Body of pancreas (tissue), 4 donors: Measurements from ENCODE around the gene SLC12A1. TPM values are rescaled to one million over a fixed set of nuclear protein-coding genes. Genes with fewer than 3 reads are reported as not detected.
A peak's percentile ranks its signal among the peaks of the same experiment; 100 is the strongest.

Source experiments
- ATAC-seq: fragments of 150-250 bp; one replicate; pipeline ENCODE4 v1.9.1; 2016
- DNase-seq, 4 donors: peaks; one replicate each; pipeline ENCODE4 v3.0.0-alpha.2; 2019
- H3K27ac ChIP-seq, 4 donors: fragments of 200-600 bp; sonication (generic); 1 replicate in 3 of 4; 2 replicates in 1 of 4; pipeline versions ENCODE4 v1.5.1 to v1.6.1; 2016 to 2019; ENCODE audit warnings: mild to moderate bottlenecking in 1 of 4, mixed read lengths in 1 of 4, moderate library complexity in 1 of 4
- H3K27me3 ChIP-seq, 2 donors: fragments of 200-600 bp; sonication (generic); one replicate each; pipeline ENCODE4 v1.6.0; 2016; ENCODE audit warnings: mild to moderate bottlenecking in 1 of 2
- H3K36me3 ChIP-seq, 2 donors: fragments of 200-600 bp; sonication (generic); replicated peaks in 1 of 2; 2 replicates each; pipeline ENCODE4 v1.5.1; 2016; ENCODE audit warnings: low read depth in 2 of 2; ENCODE audit not compliant: insufficient read depth in 1 of 2
- H3K4me1 ChIP-seq: fragments of 200-600 bp; sonication (generic); one replicate; pipeline ENCODE4 v1.6.0; 2016
- H3K4me3 ChIP-seq, 2 donors: fragments of 200-600 bp; sonication (generic); 1 replicate in 1 of 2; 2 replicates in 1 of 2; pipeline ENCODE4 v1.5.1; 2016 to 2019
- H3K9me3 ChIP-seq, 3 donors: fragments of 200-600 bp; sonication (generic); 1 replicate in 2 of 3; 2 replicates in 1 of 3; pipeline ENCODE4 v1.5.1; 2016
- POLR2A ChIP-seq, 3 donors: fragments of 450-650 bp; IDR thresholded peaks; one replicate each; pipeline ENCODE4 v1.6.1; 2016; ENCODE audit warnings: antibody characterized with exemption in 3 of 3, mild to moderate bottlenecking in 2 of 3
- WGBS, 2 donors: methylation state at CpG; one replicate each; pipeline ENCODE4 v1.1.5; 2017; 5-methylcytosine and 5-hydroxymethylcytosine counted together
- intact Hi-C: fragments of 100-400 bp; cut with DNase I; formaldehyde crosslinking; loops from one replicate; pipeline ENCODE4 v1.15.1; 2023
- total RNA-seq, 2 donors: library from RNA; depleted of rRNA; stranded (reverse); fragments of >200 nt; gene quantifications; one replicate each; pipeline ENCODE4 v1.1.0, GENCODE V29; 2016
- TF ChIP-seq, protein P1 (sequence below), 7 experiments: fragments of 450-650 bp in 4 of 7; fragments of 200-600 bp in 3 of 7; sonication (generic) in 3 of 7; IDR thresholded peaks; one replicate each; pipeline ENCODE4 v1.5.1; 2016 to 2019; ENCODE audit warnings: antibody characterized with exemption in 7 of 7

Gene SLC12A1
- total RNA-seq, 2 donors from 2014 or later: not detected

DNA sequence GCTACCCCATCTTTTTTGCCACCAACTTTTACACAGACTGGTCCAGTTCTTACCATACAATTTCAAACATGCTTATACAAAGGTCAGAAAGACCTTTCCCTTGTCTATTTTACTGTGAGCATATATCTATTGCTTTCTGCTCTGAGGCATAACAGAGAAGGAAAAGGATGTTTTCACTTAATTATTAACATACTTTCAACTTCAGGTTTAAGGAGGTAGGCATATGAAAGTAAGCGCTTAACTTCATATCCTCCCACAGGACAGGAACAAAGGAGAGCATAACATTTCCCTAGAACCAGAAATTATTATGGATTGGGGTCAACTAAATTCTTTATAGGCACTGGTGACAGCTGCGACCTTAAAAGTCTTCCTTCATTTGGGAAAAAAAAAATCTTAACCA is 29.1 kb upstream of the SLC12A1 start:
- intact Hi-C loops: no loop called here
- Histone ChIP-seq H3K27ac (peak overlapping the region in 2 of 4 donors; percentile 81 to 83), H3K4me1 (peaks cover 9% of the 10 kb centered on the region), H3K9me3 (no peaks in the 10 kb centered on the region), H3K36me3 (no peaks in the 10 kb centered on the region), H3K4me3 (no peak overlapping the region), H3K27me3 (no peaks in the 10 kb centered on the region)
- WGBS, 2 donors: 59 to 61% methylated on average over 2 of the region's 2 CpGs
- TF ChIP-seq, protein P1, sequence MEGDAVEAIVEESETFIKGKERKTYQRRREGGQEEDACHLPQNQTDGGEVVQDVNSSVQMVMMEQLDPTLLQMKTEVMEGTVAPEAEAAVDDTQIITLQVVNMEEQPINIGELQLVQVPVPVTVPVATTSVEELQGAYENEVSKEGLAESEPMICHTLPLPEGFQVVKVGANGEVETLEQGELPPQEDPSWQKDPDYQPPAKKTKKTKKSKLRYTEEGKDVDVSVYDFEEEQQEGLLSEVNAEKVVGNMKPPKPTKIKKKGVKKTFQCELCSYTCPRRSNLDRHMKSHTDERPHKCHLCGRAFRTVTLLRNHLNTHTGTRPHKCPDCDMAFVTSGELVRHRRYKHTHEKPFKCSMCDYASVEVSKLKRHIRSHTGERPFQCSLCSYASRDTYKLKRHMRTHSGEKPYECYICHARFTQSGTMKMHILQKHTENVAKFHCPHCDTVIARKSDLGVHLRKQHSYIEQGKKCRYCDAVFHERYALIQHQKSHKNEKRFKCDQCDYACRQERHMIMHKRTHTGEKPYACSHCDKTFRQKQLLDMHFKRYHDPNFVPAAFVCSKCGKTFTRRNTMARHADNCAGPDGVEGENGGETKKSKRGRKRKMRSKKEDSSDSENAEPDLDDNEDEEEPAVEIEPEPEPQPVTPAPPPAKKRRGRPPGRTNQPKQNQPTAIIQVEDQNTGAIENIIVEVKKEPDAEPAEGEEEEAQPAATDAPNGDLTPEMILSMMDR (IDR thresholded peaks at IDR 0.05): no peak
- no peak for TF ChIP-seq POLR2A (IDR thresholded peaks at IDR 0.05)
- ATAC-seq (no peak), DNase-seq (no peak)

DNA sequence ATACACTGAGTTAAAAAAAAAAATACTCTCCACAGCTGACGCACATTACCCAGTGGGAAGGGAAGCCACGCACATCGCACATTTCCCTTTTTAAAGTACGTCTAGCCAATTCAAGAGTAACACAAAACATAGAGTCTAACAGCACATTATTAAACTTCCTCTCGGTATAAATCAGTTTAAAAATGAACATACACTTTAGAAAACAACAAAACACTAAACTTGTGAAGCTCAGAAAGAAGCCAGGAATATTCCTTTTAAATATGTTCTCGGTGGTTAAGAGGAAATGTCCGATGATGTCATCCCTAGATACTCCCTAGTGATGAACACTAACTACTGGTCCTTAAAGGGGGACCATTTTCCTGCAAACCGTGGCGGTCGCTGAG is 28.7 kb upstream of the SLC12A1 start:
- Histone ChIP-seq H3K4me1 (peaks cover 9% of the 10 kb centered on the region), H3K4me3 (peak overlapping the region; percentile 47 to 60), H3K27ac (peak overlapping the region; percentile 59 to 83 (median 77)), H3K27me3 (no peaks in the 10 kb centered on the region), H3K9me3 (no peaks in the 10 kb centered on the region), H3K36me3 (no peaks in the 10 kb centered on the region)
- intact Hi-C loops: no loop called here
- ATAC-seq (peak; percentile 82), DNase-seq (peak in 2 of 4 donors; percentile 7 to 9)
- 2% methylated on average over 10 of the region's 10 CpGs for WGBS, 2 donors
- no peak for TF ChIP-seq POLR2A (IDR thresholded peaks at IDR 0.05)
- TF ChIP-seq, protein P1 (IDR thresholded peaks at IDR 0.05): no peak

DNA sequence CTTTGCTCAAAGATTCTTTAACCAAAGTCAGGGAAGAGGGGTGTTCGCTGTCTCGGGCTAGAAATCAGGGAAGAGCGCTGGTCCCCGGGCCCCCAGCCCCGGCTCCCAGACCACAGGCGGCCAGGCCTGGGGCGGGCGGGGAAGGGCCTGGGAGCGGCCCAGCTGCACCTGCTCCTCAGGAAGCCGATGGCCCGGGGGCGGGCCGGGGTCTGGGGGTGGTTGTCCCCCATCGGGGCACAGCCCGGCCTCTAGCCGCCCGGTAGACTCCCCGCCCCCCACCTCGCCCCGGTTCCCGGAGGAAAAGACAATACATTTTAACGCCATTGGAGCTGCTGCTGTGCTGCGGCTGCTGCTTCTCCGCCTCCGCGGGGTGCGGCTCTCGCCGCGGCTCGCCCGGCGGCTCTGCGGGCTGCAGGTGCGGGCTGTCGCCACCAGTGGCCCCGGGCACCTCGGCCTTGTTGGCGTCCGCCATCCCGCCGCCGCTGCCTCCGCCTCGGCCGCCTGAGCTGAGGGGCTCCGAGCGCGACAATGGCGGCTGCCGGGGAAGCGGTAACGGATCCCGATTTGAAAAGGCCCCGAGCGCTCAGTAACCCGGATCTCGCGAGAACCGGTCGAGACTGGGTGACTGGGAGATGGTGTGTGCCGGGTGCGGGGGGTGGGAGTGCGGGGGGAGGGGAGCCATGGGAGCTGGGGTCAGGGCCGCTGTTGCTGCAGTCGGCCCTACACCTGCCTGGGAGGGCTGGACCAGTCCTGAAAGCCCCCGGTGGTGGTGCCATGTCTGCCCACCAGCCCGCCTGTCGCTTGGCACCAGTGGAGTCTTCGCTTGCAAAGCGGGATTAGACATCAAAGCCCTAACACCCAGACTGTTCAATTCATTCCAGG is 28.1 kb upstream of the SLC12A1 start, which contains the start of gene MYEF2:
Gene MYEF2 (minus strand): TSS at position 530 of the 882 bp plus-strand sequence. CDS start 58 bp downstream, at position 472.
- Histone ChIP-seq H3K27me3 (no peaks in the 10 kb centered on the region), H3K27ac (peak within 1 kb of the TSS; percentile 59 to 83 (median 77)), H3K36me3 (no peaks in the 10 kb centered on the region), H3K9me3 (no peaks in the 10 kb centered on the region), H3K4me1 (peaks cover 9% of the 10 kb centered on the region), H3K4me3 (peak within 1 kb of the TSS; percentile 47 to 60)
- TF ChIP-seq, protein P1 (IDR thresholded peaks at IDR 0.05): peak in 4 of 7 experiments; percentile 12 to 50 (median 22)
- peak; percentile 36 to 45 (median 43) for TF ChIP-seq POLR2A (IDR thresholded peaks at IDR 0.05)
- peak; percentile 76 to 83 (median 82) for DNase-seq
- intact Hi-C loops: no loop called here
- 2 to 3% methylated on average over 5 to 68 of the region's 71 CpGs for WGBS, 2 donors
- peak; percentile 91 for ATAC-seq

DNA sequence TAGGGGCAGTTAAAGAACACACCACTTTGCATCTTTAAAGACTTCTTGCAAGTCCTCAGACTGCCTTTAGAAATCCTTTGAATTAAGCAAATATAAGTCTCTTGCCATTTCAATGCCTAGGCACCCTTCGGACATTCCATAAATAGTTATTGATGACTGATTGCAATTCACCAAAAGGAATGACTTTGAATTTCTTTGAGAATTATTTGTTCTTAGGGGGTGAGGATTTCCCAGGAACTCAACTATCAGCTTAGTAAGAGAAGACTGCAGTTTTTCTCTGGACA is 27.5 kb upstream of the SLC12A1 start:
- no peak for ATAC-seq
- H3K27me3 ChIP-seq: no peaks in the 10 kb centered on the region
- TF ChIP-seq, protein P1 (IDR thresholded peaks at IDR 0.05): no peak
- no peaks in the 10 kb centered on the region for H3K36me3 ChIP-seq
- WGBS, 2 donors: 60 to 86% methylated on average over 1 of the region's 1 CpG
- peak overlapping the region in 2 of 4 donors; percentile 59 to 83 for H3K27ac ChIP-seq
- no peaks in the 10 kb centered on the region for H3K9me3 ChIP-seq
- H3K4me3 ChIP-seq: no peak overlapping the region
- no peak for DNase-seq
- H3K4me1 ChIP-seq: peaks cover 9% of the 10 kb centered on the region
- intact Hi-C loops: no loop called here
